ENCODE data around the gene SPR. TPM values are rescaled to one million over a fixed set of nuclear protein-coding genes. Genes with fewer than 3 reads are reported as not detected.

Gene SPR
- total and polyA plus RNA-seq, 9 of the 15 experiments (the other 6 are each of a cell fraction or from before 2014, with no cell fraction given), result 7.7 to 38.3 (median 26.3) TPM

DNA sequence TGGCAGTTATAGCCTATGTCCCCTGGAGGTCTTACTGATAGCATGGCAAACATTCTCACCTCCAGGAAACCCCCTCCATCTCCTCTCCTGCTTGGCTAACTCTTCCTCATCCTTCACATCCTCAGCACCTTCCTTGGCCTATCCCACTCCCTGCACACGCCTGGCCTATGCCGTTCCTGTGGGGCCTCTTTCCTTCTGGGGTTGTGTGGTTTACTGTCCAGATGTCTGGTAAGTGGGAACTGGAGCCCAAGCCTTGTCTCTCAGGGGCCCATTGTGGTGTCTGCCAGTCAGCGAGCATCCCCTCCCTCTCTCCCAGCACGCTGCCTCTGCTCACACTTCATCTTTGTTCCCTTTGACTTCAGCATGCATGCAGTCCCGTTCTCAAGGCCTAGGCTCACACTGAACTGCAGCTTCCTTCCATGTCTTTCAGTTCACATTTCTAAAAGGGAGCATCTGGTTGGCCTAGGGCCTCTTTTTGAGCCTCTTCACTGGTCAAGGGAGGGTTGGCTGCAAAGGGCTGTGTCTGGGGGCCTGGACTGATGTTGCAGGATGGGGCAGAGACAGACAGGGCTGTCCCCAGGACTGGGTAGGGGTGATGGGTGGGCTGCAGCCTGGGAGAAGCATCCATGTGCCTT is 13.1 kb downstream of the SPR start:
- Histone ChIP-seq H3K79me2 (ENCODE audit: control insufficient read depth, insufficient read depth, low read length) (no peaks in the 10 kb centered on the region), H3K4me2 (ENCODE audit: insufficient read depth, low read length) (no peak overlapping the region), H3K9me1 (ENCODE audit: control insufficient read depth, insufficient read depth, low read length) (no peaks in the 10 kb centered on the region), H3K4me3 (no peak overlapping the region), H3K27ac (ENCODE audit: extremely low read depth, low read depth, low read length) (no peak overlapping the region), H3K9me3 (replicated peaks; ENCODE audit: control insufficient read depth, insufficient read depth, low read depth, low read length) (no peaks in the 10 kb centered on the region), H4K20me1 (replicated peaks; ENCODE audit: control insufficient read depth, insufficient read depth, low read length) (no peaks in the 10 kb centered on the region), H2AFZ (ENCODE audit: low read depth, low read length) (0 out of 2 replicates have a peak overlapping the region, but pooled peaks have one; percentile 4), H3K4me1 (replicated peaks in 1 of 2; ENCODE audit: control insufficient read depth in 2 of 2, insufficient read depth in 2 of 2, low read length in 2 of 2) (peaks cover 0 to 11% of the 10 kb centered on the region in 2 experiments; a peak in 2 of 5 replicates), H3K36me3 (ENCODE audit: control insufficient read depth, insufficient read depth, low read length) (no peaks in the 10 kb centered on the region), H3K9ac (ENCODE audit: insufficient read depth in 1 of 2, low read depth in 2 of 2, low read length in 2 of 2) (no peak overlapping the region), H3K27me3 (ENCODE audit: control insufficient read depth in 2 of 2, insufficient read depth in 2 of 2, low read length in 2 of 2) (peaks cover 4 to 29% of the 10 kb centered on the region in 2 experiments; a peak in 3 of 5 replicates)
- TF ChIP-seq PHF21A (IDR thresholded peaks at IDR 0.05; ENCODE audit: borderline replicate concordance, low read depth) (no peak), HMBOX1 (IDR thresholded peaks at IDR 0.05) (no peak), NR1H2 (CRISPR knock-in tag; IDR thresholded peaks at IDR 0.05) (no peak), ZNF140 (CRISPR knock-in tag; IDR thresholded peaks at IDR 0.05) (no peak), ZEB2 (IDR thresholded peaks at IDR 0.05) (no peak), ZNF274 (IDR thresholded peaks at IDR 0.05; ENCODE audit: borderline replicate concordance, low read depth, low read length) (no peak), ARNT (IDR thresholded peaks at IDR 0.05) (no peak), ZNF696 (CRISPR knock-in tag; conservative IDR thresholded peaks at IDR 0.05) (no peak)
- 51% methylated on average over 5 of the region's 5 CpGs for WGBS (ENCODE audit: insufficient coverage, low coverage, missing lambda C conversion rate)
- no peak for ATAC-seq
- no peak for DNase-seq (ENCODE audit: extremely low read depth in 1 of 4, low spot score in 3 of 4)
- in situ Hi-C loops (cut with MboI), result no loop called here
- intact Hi-C loops (cut with micrococcal nuclease), result no loop called here
- CTCF ChIA-PET (ENCODE audit: low intra/inter-chr PET ratio), result interaction anchor here (0.6 kb wide), 1 partner anchor 79 kb away, joined by 5 read pairs; no protein-coding TSS in a partner anchor
- POLR2A ChIA-PET, result interaction anchor here (1.6 kb wide), 1 partner anchor 17 kb away, joined by 4 read pairs; the partner anchor contains the start of gene EMX1
- FAIRE-seq, result no peak
- no TSS peak for BruUV-seq (replicated peaks)

Measured in K562 (cell line).